GM18507 (cell line): Measurements from ENCODE around the gene PPP2R5D.

Experiments
- DNase-seq: peaks from one replicate; pipeline ENCODE4 v3.0.0; 2011; ENCODE audit warnings: low read depth; ENCODE audit not compliant: insufficient read length; ENCODE audit errors: extremely low spot score
- FAIRE-seq: peaks from 2 replicates; lab custom pipeline; 2011; peaks lifted over from hg19 to GRCh38; lab: Jason Lieb, UNC

Gene PPP2R5D

GRCh38 chr6:42962502-42963178 is 21.7 kb upstream of the PPP2R5D start:
- DNase-seq = no peak
- FAIRE-seq = no peak

GRCh38 chr6:42963179-42963854 is 21.1 kb upstream of the PPP2R5D start:
- DNase-seq = no peak
- no peak for FAIRE-seq

GRCh38 chr6:42963855-42964605 is 20.3 kb upstream of the PPP2R5D start:
- DNase-seq = no peak
- FAIRE-seq = no peak

- FAIRE-seq (no peak), DNase-seq (no peak)
These were observed 17.8 kb upstream of the PPP2R5D start for GRCh38 chr6:42966571-42966970.

- DNase-seq = no peak
- FAIRE-seq = no peak
These were observed 17.1 kb upstream of the PPP2R5D start for GRCh38 chr6:42967228-42967627.

- no peak for FAIRE-seq
- DNase-seq = no peak
These were observed 16.2 kb upstream of the PPP2R5D start for GRCh38 chr6:42968126-42968701.

- no peak for FAIRE-seq
- DNase-seq = no peak
These were observed 15.6 kb upstream of the PPP2R5D start for GRCh38 chr6:42968783-42969182.

GRCh38 chr6:42969431-42969830 is 14.9 kb upstream of the PPP2R5D start:
- no peak for FAIRE-seq
- no peak for DNase-seq

GRCh38 chr6:42969934-42970333 is 14.4 kb upstream of the PPP2R5D start:
- DNase-seq = no peak
- FAIRE-seq = no peak

- FAIRE-seq (no peak), DNase-seq (no peak)
These were observed 13.3 kb upstream of the PPP2R5D start for GRCh38 chr6:42970871-42971612.

- DNase-seq (no peak), FAIRE-seq (no peak)
These were observed 12.5 kb upstream of the PPP2R5D start for GRCh38 chr6:42971746-42972327.

GRCh38 chr6:42973926-42974325 is 10.4 kb upstream of the PPP2R5D start:
- DNase-seq = no peak
- no peak for FAIRE-seq

GRCh38 chr6:42974919-42975505 is 9.4 kb upstream of the PPP2R5D start:
- no peak for DNase-seq
- no peak for FAIRE-seq

- FAIRE-seq = no peak
- no peak for DNase-seq
These were observed 5.9 kb upstream of the PPP2R5D start for GRCh38 chr6:42978487-42978838.

- FAIRE-seq = peak; percentile 95
- DNase-seq = peak; percentile 86
These were observed 5.4 kb upstream of the PPP2R5D start, which contains the start of gene PEX6 for GRCh38 chr6:42978839-42979522. Gene PEX6 (minus strand): TSS chr6:42979181. CDS start chr6:42979150, 31 bp downstream.

- DNase-seq = no peak
These were observed 4.7 kb upstream of the PPP2R5D start for GRCh38 chr6:42979523-42980177.

GRCh38 chr6:42981836-42982235 is 2.5 kb upstream of the PPP2R5D start:
- DNase-seq = no peak
- no peak for FAIRE-seq

More at GRCh38 chr6:42979523-42980177, 4.7 kb upstream of the PPP2R5D start:
- FAIRE-seq = no peak
